Activated CD4-positive, alpha-beta T cell treated with anti-CD3 and anti-CD28 coated beads for 1 hour (primary cell): Measurements from ENCODE around the gene CIBAR2.

Source experiments
- DNase-seq: peaks from one replicate; pipeline ENCODE4 v3.0.0-alpha.2; 2020

Gene CIBAR2

DNA sequence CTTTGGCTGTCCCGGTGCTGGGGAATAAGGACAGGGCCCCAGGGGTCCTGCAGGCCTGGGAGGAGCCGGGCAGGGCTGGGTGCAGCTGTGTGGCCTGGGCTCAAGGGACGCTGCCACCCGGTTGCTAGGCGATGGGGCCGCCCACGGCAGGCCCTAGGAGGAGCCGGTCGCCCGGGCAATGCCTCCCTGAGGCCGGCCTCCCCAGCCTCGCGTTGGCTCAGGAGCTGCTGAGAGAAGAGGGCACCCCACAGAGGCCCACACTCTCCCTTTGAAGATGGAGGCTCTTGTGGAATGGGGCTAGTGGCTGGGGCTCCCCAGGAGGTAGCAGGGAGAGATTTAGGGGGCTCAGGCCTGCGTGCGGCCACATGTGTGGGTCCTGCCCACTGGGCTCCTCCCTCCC lies at the start of gene CIBAR2:
TSS of gene CIBAR2 (minus strand) at position 109 of the 400 bp plus-strand sequence. CDS start 120 bp downstream, outside the sequence.
- DNase-seq, result no peak

DNA sequence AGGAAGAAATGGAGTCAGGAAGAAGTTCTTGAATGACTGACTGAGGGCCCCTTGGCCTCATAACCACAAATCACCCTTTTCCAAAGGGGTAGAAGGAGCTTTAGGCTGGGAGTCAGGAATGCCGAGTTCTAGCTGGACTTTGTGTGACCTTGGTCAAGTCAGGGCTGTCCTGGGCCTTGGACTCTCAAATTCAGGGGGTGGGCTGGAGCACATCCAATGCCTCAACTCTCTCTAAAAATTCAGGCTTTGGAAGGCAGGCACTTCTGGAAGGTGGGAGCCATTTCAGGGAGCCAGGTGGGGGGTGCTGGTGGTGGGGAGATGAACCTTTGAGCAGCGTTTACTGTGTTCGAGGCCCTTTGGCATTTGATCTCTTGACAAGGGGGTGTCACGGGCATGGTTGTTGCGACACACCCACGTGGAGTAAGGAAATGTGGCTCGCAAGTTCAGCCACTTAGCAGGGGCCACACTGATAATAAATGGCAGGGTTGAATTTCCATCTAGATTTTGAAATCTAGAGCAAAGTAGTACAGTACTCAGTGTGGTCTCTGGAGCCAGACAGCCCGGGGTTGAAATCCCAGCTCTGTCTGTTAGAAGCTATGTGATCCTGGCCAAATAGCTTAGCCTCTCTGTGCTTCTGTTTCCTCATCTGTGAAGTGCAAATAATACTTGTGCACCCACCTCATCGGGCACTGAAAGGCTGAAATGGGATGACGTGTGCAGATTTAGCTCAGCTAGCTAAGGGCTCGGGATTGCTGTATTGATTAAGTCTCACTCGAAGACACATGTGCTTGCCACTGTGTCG lies 47.1 kb upstream of the CIBAR2 start:
- DNase-seq, result no peak

GRCh38 chr16:85158743-85159178 lies 46.5 kb upstream of the CIBAR2 start:
- no peak for DNase-seq

GRCh38 chr16:85157813-85158742 lies 45.8 kb upstream of the CIBAR2 start:
- DNase-seq, result no peak

DNA sequence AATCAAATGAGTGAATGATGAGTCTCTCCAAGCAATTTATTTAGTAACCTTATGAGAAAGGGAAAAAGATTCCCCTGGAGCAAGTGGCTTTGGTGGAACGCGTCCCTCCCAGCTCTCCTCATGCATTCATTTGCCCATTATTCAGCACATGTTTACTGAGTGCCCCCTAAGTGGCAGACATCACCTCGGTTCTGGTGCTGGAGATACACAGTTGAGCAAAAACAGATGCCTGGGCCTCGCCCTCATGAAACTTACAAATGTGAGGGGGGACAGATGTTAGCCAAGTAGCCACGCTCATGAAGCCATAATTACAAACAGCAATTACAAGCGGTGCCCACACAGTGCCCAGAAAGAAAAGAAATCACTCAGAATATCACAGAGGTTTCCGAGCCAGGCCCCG lies 45.1 kb upstream of the CIBAR2 start:
- no peak for DNase-seq

DNA sequence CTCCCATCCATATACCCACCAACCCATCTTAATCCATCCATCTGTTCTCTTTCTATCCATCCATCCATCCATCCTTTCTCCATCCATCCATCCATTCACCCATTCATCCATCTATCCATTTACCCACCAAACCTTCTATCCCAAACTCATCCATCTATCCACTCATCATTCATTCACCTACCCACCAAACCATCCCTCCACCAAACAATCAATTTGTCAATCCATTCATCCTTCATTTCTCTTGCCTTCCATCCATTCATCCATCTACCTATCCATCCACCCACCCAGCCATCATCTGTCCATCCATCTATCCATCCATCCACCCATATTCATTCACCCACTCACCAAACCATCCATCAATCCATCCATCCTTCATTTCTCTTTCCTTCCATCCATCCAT lies 44.6 kb upstream of the CIBAR2 start:
- no peak for DNase-seq

GRCh38 chr16:85156440-85156839 lies 44.2 kb upstream of the CIBAR2 start:
- DNase-seq, result no peak

DNA sequence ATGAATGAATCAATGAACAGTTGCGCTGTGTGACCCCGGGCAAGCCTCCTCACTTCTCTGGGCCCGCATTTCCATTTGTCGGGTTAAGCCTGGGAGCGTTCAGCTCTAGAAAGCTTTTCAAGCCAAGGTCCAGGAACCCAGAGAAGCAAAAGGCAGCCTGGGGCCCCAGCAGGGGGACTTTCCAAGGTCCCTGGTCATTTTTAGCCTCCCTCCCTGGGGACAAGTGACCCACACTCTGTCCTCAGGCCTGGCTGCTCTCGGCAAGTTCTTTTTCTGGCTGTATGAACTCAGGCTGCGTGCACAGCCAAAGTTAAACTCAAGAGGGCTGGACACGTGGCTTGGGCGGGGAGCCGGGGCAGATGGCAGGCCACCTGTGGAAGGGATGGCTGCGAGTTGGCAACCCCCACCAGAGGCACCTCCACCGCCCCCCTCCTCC lies 41.4 kb upstream of the CIBAR2 start:
- DNase-seq, result no peak

DNA sequence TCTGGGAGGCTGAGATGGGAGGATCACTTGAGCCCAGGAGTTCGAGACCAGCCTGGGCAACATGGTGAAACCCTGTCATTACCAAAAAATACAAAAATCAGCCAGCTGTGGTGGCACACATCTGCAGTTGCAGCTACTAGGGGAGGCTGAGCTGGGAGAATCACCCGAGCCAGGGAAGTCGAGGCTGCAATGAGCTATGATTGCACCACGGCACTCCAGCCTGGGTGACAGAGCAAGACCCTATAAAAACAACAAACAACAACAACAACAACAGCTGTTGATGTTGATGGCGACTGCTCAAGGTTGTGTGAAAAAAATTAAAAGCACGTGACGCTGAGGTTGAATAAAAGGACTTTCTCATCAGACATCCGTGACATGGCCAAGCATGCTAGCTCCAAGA lies 40.8 kb upstream of the CIBAR2 start:
- no peak for DNase-seq

DNA sequence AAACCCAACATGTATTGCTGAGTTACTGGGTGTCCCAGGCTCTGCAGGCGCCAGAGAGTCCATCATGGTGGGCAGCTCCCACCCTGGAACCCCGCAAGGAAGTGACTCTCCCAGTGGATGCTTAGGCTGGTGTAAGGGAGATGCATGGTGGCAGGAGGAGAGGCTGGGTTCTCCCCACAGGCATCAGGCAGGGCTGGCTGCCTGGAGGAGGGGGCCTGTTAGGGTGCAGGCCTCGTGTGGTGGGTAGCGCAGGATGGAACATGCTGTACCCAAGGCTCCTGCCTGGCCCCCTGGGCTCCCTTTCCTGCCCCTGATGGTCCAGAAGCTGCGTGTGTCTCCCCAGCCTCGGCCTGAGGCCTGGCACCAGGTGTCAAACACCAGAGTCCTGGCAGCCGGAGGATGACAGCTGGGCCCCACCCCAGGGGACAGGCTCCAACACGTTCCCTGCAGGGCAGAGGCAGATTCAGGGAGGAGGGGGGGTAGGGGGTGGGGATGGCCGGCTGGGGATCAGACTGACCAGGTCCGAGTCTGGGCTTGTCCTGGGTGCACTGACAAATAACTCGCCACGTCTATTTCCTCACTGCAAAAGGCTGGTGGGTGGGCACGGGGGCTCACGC lies 40.2 kb upstream of the CIBAR2 start:
- no peak for DNase-seq

- no peak for DNase-seq
These were observed 39.5 kb upstream of the CIBAR2 start for GRCh38 chr16:85151603-85152413.

- no peak for DNase-seq
These were observed 38.9 kb upstream of the CIBAR2 start for GRCh38 chr16:85151079-85151602.

DNA sequence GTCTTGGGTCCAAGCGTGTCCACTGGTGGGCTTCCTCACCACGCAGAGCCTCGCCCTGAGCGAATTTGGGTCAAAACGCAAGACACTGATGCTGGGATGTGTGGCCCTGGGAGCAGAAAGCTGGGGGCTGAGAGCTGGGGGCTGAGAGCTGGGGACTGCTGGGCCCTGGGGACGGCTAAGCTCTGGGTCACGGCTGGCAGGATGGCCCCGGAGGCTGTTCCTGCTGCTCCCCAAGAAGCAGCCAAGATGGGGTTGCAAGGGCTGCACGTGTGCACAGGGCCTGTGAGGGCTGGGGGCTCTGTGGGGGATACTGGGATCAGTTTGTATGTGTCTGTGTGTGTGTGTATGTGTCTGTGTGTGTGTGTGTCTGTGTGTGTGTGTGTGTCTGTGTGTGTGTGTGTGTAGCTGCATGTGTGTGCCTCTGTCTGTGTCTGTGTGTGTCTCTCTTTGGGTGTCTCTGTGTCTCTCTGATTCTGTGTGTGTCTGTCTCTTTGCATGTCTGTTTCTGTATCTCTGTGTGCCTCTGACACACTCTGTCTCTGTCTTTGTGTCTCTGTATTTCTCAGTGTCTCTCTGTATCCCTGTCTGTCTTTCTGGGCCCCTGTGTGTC lies 38.2 kb upstream of the CIBAR2 start:
- no peak for DNase-seq

- no peak for DNase-seq
These were observed 37.5 kb upstream of the CIBAR2 start for GRCh38 chr16:85149776-85150175.

DNA sequence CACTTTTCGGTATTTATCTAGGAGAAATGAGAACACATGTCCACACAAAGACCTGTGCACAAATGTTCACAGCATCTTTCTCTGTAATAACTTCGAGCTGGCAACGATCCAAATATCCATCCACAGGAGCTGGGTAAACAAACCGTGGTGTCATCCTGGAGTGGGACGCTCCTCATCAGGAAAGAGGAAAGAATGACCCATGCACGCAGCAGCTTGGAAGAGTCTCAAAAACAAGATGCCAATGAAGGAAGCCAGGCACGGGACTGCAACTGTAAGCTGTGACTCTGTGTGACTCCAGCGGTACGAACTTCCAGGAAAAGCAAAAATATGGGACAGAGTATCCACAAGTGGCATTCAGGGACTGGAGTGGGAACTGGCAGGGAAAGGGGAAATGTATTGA lies 36.7 kb upstream of the CIBAR2 start:
- DNase-seq, result no peak

- no peak for DNase-seq
These were observed 34.8 kb upstream of the CIBAR2 start for GRCh38 chr16:85146922-85147651.

DNA sequence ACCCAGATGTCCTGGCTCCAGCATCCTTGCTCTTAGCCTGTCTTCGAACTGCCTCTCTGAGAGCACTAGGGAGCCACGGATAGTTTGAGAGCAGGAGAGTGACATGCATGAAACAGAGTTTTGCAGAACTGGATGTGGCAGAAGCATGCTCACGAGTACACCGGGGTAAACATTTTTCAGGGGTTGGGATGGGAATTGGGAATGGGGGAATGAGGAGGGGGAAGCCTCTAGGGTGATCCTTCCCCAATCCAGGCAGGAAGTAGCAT lies 34.2 kb upstream of the CIBAR2 start:
- DNase-seq, result no peak

- no peak for DNase-seq
These were observed 33.7 kb upstream of the CIBAR2 start for GRCh38 chr16:85145734-85146531.

DNA sequence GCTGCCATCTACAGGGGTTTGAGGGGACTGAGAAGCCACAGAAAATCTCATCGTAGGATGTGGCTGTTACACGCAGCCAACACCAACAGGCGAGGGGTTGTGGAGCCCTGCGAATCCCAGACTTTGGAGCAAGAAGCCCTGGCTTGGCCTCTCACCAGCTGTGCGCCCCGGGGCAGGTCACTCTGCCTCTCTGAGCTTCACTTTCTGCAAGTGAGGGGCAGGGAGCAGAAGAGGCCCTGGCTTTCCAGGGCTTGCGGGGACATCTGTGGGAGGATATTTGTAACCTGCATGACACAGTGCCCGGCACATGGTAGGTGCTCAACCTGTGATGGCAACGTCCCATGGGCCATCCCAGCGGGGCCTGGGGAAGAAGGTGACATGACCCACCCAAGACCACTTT lies 32.9 kb upstream of the CIBAR2 start:
- DNase-seq, result no peak
